Endometrium (tissue), 2 donors: ENCODE measurements around the gene PLEKHJ1.
"Not testable (repeated sequence)": the region's sequence is repeated elsewhere in the genome, so short reads cannot be mapped to it uniquely, and the experiment has no call there.

Source experiments
- FAIRE-seq: peaks from 2 replicates; lab custom pipeline; 2012; peaks lifted over from hg19 to GRCh38; lab: Jason Lieb, UNC
- donor health status: control.
- donor health status: control.

The PLEKHJ1 gene

GRCh38 chr19:2219726-2220125, 16.4 kb downstream of the PLEKHJ1 start:
- no peak for FAIRE-seq

- no peak for FAIRE-seq
These were observed 18.5 kb downstream of the PLEKHJ1 start for GRCh38 chr19:2217591-2217990.

- FAIRE-seq, result no peak
These were observed 19.5 kb downstream of the PLEKHJ1 start for GRCh38 chr19:2216361-2217225.

- no peak for FAIRE-seq
These were observed 20.8 kb downstream of the PLEKHJ1 start for GRCh38 chr19:2215281-2215751.

- no peak for FAIRE-seq
These were observed 21.9 kb downstream of the PLEKHJ1 start for GRCh38 chr19:2214251-2214650.

GRCh38 chr19:2213799-2214198, 22.3 kb downstream of the PLEKHJ1 start:
- no peak for FAIRE-seq

- no peak for FAIRE-seq
These were observed 23.0 kb downstream of the PLEKHJ1 start for GRCh38 chr19:2212861-2213711.

GRCh38 chr19:2210987-2211740, 25.0 kb downstream of the PLEKHJ1 start:
- FAIRE-seq, result no peak

- FAIRE-seq, result no peak
These were observed 25.9 kb downstream of the PLEKHJ1 start for GRCh38 chr19:2210206-2210605.

- no peak for FAIRE-seq
These were observed 26.7 kb downstream of the PLEKHJ1 start for GRCh38 chr19:2209408-2209807.

- no peak for FAIRE-seq
These were observed 27.2 kb downstream of the PLEKHJ1 start for GRCh38 chr19:2208975-2209374.

GRCh38 chr19:2207991-2208860, 27.9 kb downstream of the PLEKHJ1 start:
- FAIRE-seq, result no peak

- FAIRE-seq, result no peak
These were observed 29.1 kb downstream of the PLEKHJ1 start for GRCh38 chr19:2207008-2207407.

- no peak for FAIRE-seq
These were observed 33.8 kb downstream of the PLEKHJ1 start for GRCh38 chr19:2202366-2202765.

GRCh38 chr19:2201473-2202148, 34.5 kb downstream of the PLEKHJ1 start:
- no peak for FAIRE-seq

GRCh38 chr19:2200624-2201294, 35.4 kb downstream of the PLEKHJ1 start:
- not testable (repeated sequence) for FAIRE-seq

GRCh38 chr19:2199861-2200623, 36.1 kb downstream of the PLEKHJ1 start:
- no peak for FAIRE-seq

GRCh38 chr19:2199215-2199614, 36.9 kb downstream of the PLEKHJ1 start:
- no peak for FAIRE-seq

GRCh38 chr19:2198317-2198716, 37.8 kb downstream of the PLEKHJ1 start:
- FAIRE-seq, result no peak
